Measurements from ENCODE around the gene SYNM.
"Not testable (repeated sequence)": the region's sequence is repeated elsewhere in the genome, so short reads cannot be mapped to it uniquely, and the experiment has no call there.

SYNM gene

GRCh38 chr15:99108993-99109392 is 4.1 kb downstream of the SYNM start:
- DNase-seq: no peak

- DNase-seq: no peak
Measured at GRCh38 chr15:99109555-99110021, 4.7 kb downstream of the SYNM start.

GRCh38 chr15:99110093-99110492 is 5.2 kb downstream of the SYNM start:
- no peak for DNase-seq

GRCh38 chr15:99110581-99111320 is 5.9 kb downstream of the SYNM start:
- no peak for DNase-seq

- not testable (repeated sequence) for DNase-seq
Measured at GRCh38 chr15:99111641-99112040, 6.8 kb downstream of the SYNM start.

GRCh38 chr15:99113547-99114271 is 8.8 kb downstream of the SYNM start:
- no peak for DNase-seq

- DNase-seq: no peak
Measured at GRCh38 chr15:99114511-99115299, 9.8 kb downstream of the SYNM start.

GRCh38 chr15:99115300-99116215 is 10.7 kb downstream of the SYNM start:
- no peak for DNase-seq

GRCh38 chr15:99117111-99117510 is 12.2 kb downstream of the SYNM start:
- no peak for DNase-seq

GRCh38 chr15:99117563-99118257 is 12.8 kb downstream of the SYNM start:
- DNase-seq: no peak

- no peak for DNase-seq
Measured at GRCh38 chr15:99118258-99118632, 13.4 kb downstream of the SYNM start.

- DNase-seq: no peak
Measured at GRCh38 chr15:99118801-99119546, 14.1 kb downstream of the SYNM start.

- DNase-seq: no peak
Measured at GRCh38 chr15:99120050-99120777, 15.3 kb downstream of the SYNM start.

- no peak for DNase-seq
Measured at GRCh38 chr15:99121207-99121606, 16.3 kb downstream of the SYNM start.

- no peak for DNase-seq
Measured at GRCh38 chr15:99121691-99122410, 17.0 kb downstream of the SYNM start.

GRCh38 chr15:99122831-99123712 is 18.2 kb downstream of the SYNM start:
- DNase-seq: no peak

GRCh38 chr15:99123713-99124451 is 19.0 kb downstream of the SYNM start:
- DNase-seq: no peak

GRCh38 chr15:99124641-99125040 is 19.8 kb downstream of the SYNM start:
- DNase-seq: no peak
